ENCODE data around the gene DCTN2. TPM values are rescaled to one million over a fixed set of nuclear protein-coding genes. Genes with fewer than 3 reads are reported as not detected.

Gene DCTN2
- total RNA-seq, 2 donors from 2014 or later: 110 to 114 TPM

GRCh38 chr12:57513266-57513665 lies 33.7 kb downstream of the DCTN2 start:
- Mint-ChIP-seq H3K27ac (no peak overlapping the region), H3K4me3 (no peak overlapping the region), H3K9me3 (peaks cover 12% of the 10 kb centered on the region), H3K4me1 (peaks cover 26% of the 10 kb centered on the region), H3K27me3 (ENCODE audit: insufficient read depth) (no peaks in the 10 kb centered on the region), H3K36me3 (ENCODE audit: low read depth) (peaks cover 88% of the 10 kb centered on the region)
- Histone ChIP-seq H3K4me3 (ENCODE audit: low read length) (no peak overlapping the region), H3K36me3 (ENCODE audit: control insufficient read depth, insufficient read depth, low read length) (peaks cover 94% of the 10 kb centered on the region), H3K9me3 (ENCODE audit: control insufficient read depth, low read length) (no peaks in the 10 kb centered on the region), H3K9ac (ENCODE audit: extremely low read depth, low read length, poor library complexity, severe bottlenecking) (no peak overlapping the region), H3K27me3 (ENCODE audit: control insufficient read depth, insufficient read depth, low read length, poor library complexity, severe bottlenecking) (no peaks in the 10 kb centered on the region), H3K4me1 (ENCODE audit: control insufficient read depth, insufficient read depth, low read length) (peaks cover 10% of the 10 kb centered on the region), H3K27ac (ENCODE audit: low read depth, low read length) (no peak overlapping the region)
- WGBS, 2 experiments (ENCODE audit: insufficient coverage in 1 of 2, insufficient read length in 1 of 2): 96 to 100% methylated on average over 4 to 5 of the region's 5 CpGs
- DNase-seq: no peak
- no peak for TF ChIP-seq CTCF (conservative IDR thresholded peaks at IDR 0.05)

- Mint-ChIP-seq H3K27me3 (ENCODE audit: insufficient read depth) (no peaks in the 10 kb centered on the region), H3K36me3 (ENCODE audit: low read depth) (peaks cover 88% of the 10 kb centered on the region), H3K4me1 (peaks cover 23% of the 10 kb centered on the region), H3K27ac (no peak overlapping the region), H3K9me3 (peaks cover 18% of the 10 kb centered on the region), H3K4me3 (no peak overlapping the region)
- 95 to 96% methylated on average over 6 of the region's 6 CpGs for WGBS, 2 experiments (ENCODE audit: insufficient coverage in 1 of 2, insufficient read length in 1 of 2)
- Histone ChIP-seq H3K36me3 (ENCODE audit: control insufficient read depth, insufficient read depth, low read length) (peaks cover 88% of the 10 kb centered on the region), H3K4me3 (ENCODE audit: low read length) (no peak overlapping the region), H3K27ac (ENCODE audit: low read depth, low read length) (no peak overlapping the region), H3K9me3 (ENCODE audit: control insufficient read depth, low read length) (no peaks in the 10 kb centered on the region), H3K9ac (ENCODE audit: extremely low read depth, low read length, poor library complexity, severe bottlenecking) (no peak overlapping the region), H3K27me3 (ENCODE audit: control insufficient read depth, insufficient read depth, low read length, poor library complexity, severe bottlenecking) (no peaks in the 10 kb centered on the region), H3K4me1 (ENCODE audit: control insufficient read depth, insufficient read depth, low read length) (peaks cover 10% of the 10 kb centered on the region)
- no peak for DNase-seq
- no peak for TF ChIP-seq CTCF (conservative IDR thresholded peaks at IDR 0.05)
Observed at GRCh38 chr12:57512665-57513064, 34.3 kb downstream of the DCTN2 start.

GRCh38 chr12:57511588-57512325 lies 35.2 kb downstream of the DCTN2 start:
- Histone ChIP-seq H3K4me3 (ENCODE audit: low read length) (no peak overlapping the region), H3K9ac (ENCODE audit: extremely low read depth, low read length, poor library complexity, severe bottlenecking) (no peak overlapping the region), H3K9me3 (ENCODE audit: control insufficient read depth, low read length) (no peaks in the 10 kb centered on the region), H3K27ac (ENCODE audit: low read depth, low read length) (no peak overlapping the region), H3K36me3 (ENCODE audit: control insufficient read depth, insufficient read depth, low read length) (peaks cover 79% of the 10 kb centered on the region), H3K4me1 (ENCODE audit: control insufficient read depth, insufficient read depth, low read length) (peaks cover 10% of the 10 kb centered on the region), H3K27me3 (ENCODE audit: control insufficient read depth, insufficient read depth, low read length, poor library complexity, severe bottlenecking) (no peaks in the 10 kb centered on the region)
- peaks cover 79% of the 10 kb centered on the region for H3K36me3 Mint-ChIP-seq (ENCODE audit: low read depth)
- no peaks in the 10 kb centered on the region for H3K27me3 Mint-ChIP-seq (ENCODE audit: insufficient read depth)
- peaks cover 20% of the 10 kb centered on the region for H3K4me1 Mint-ChIP-seq
- no peak for DNase-seq
- 95 to 97% methylated on average over 5 to 7 of the region's 7 CpGs for WGBS, 2 experiments (ENCODE audit: insufficient coverage in 1 of 2, insufficient read length in 1 of 2)
- peaks cover 18% of the 10 kb centered on the region for H3K9me3 Mint-ChIP-seq
- no peak overlapping the region for H3K4me3 Mint-ChIP-seq
- no peak overlapping the region for H3K27ac Mint-ChIP-seq
- no peak for TF ChIP-seq CTCF (conservative IDR thresholded peaks at IDR 0.05)
